NCI-H345 treated with DMSO at 0.1 percent for 48 hours (cell line): ENCODE measurements around the gene ITGAE.
"Not testable (repeated sequence)": the region's sequence is repeated elsewhere in the genome, so short reads cannot be mapped to it uniquely, and the experiment has no call there.

ENCODE experiments used
- DNase-seq: peaks from one replicate; lab custom pipeline; 2025; ENCODE audit not compliant: unreplicated experiment; lab: John Stamatoyannopoulos, UW

Gene ITGAE, protein sequence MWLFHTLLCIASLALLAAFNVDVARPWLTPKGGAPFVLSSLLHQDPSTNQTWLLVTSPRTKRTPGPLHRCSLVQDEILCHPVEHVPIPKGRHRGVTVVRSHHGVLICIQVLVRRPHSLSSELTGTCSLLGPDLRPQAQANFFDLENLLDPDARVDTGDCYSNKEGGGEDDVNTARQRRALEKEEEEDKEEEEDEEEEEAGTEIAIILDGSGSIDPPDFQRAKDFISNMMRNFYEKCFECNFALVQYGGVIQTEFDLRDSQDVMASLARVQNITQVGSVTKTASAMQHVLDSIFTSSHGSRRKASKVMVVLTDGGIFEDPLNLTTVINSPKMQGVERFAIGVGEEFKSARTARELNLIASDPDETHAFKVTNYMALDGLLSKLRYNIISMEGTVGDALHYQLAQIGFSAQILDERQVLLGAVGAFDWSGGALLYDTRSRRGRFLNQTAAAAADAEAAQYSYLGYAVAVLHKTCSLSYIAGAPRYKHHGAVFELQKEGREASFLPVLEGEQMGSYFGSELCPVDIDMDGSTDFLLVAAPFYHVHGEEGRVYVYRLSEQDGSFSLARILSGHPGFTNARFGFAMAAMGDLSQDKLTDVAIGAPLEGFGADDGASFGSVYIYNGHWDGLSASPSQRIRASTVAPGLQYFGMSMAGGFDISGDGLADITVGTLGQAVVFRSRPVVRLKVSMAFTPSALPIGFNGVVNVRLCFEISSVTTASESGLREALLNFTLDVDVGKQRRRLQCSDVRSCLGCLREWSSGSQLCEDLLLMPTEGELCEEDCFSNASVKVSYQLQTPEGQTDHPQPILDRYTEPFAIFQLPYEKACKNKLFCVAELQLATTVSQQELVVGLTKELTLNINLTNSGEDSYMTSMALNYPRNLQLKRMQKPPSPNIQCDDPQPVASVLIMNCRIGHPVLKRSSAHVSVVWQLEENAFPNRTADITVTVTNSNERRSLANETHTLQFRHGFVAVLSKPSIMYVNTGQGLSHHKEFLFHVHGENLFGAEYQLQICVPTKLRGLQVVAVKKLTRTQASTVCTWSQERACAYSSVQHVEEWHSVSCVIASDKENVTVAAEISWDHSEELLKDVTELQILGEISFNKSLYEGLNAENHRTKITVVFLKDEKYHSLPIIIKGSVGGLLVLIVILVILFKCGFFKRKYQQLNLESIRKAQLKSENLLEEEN

DNA sequence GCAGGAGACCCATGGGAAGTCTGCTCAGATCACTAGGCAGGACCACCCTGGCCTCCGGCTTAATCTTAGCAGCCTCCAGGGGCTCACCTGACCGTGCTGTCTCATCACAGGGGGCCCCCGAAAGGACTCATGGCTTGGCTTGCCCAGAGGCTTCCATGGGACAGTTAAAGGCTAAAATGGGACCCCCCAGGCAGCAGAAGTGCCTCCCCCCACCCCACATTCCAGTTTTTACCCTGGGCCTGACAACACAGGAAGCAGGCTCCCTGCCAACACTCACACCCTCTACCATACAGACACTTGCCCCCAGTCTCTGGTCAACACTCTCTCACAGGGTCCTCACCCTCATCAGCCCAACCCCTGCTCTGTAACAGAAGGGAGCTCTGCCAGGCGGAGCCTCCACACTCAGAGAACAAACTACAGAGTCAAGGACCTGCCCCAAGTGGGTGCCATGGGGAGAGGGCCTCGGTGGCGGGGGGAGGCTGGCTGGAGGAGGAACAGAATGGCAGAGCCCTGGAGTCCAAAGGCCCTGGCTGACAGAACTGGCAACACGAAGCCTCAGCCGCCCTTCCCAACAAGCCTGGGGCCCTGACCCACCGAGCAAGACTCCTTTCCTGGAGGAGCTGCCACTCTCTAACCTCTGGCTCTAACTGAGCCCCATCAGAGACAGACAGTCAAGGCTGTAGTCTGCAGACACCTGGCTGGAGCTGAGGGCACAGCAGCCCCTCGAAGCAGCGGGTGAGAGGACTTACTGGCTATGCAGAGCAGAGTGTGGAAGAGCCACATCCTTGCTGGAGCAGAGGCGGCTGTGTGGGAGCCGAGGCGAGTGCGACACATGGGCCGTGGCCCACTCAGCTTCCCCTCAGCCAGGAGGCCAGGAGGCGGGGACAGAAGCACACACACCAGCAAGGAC is at the start of gene ITGAE:
Gene ITGAE (minus strand): TSS at position 827 of the 910 bp plus-strand sequence. CDS start 44 bp downstream, at position 783.
- no peak for DNase-seq

DNA sequence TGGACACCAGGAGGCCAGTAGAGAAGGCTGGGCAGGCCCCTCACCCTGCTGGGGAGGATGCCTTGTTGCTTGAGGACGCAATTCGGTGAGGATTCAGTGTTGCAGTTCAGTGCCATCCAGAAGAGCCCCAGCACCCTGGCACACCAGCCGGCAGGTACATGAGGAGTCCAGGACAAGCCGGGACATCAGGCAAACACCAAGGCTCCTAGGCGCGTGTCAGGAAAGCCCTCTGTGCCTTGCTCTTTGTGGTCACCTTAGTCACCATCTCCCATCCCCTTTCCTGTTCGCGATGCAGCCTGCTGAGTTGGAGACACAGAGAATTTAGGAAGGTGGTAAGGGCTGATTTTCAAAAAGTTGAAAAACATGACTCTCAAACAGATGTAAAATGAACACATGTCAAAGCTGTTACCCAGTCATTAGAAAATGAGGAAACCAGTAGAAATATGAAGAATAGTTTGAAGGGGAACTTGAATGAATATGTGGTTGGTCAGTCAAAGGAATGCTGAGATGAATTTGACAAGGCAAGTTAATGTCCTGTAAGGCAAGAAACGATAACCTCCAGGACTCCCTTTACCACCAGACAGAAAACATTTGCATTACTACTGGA is 47.3 kb upstream of the ITGAE start:
- DNase-seq = no peak

- no peak for DNase-seq
Measured at GRCh38 chr17:3847165-3847670, 46.2 kb upstream of the ITGAE start.

DNA sequence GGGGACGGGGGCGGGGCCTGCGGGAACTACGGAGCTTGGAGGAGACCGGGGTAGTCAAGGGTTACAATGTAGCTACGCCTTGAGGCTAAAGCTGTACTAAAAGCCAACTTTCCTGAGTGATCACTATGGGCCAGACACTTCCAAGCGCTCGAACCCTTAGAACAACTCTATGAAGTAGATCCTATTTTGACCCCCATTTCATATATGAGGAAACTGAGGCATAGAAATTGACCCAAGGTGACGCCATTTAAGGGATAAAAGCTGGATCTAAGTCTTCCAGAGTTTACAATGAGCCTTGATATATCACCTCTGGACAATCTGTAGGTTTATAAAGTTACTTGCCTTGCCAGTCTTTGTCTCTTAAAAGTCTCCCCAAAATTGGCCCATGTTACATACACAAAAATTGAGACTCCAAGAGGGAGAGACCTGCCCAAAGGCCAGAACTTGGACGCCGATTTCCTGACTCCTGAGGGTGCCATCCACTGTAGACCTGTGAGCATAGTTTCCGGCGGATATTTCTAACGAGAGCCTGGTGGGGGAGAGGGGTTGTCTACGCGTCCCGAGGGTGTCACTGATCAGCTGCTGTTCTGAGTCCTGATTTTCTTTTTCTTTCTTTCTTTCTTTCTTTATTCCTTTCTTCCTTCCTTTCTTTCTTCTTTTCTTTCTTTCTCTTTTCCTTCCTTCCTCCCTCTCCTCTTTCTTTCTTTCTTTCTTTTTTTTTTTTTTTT is 45.6 kb upstream of the ITGAE start:
- no peak for DNase-seq

DNA sequence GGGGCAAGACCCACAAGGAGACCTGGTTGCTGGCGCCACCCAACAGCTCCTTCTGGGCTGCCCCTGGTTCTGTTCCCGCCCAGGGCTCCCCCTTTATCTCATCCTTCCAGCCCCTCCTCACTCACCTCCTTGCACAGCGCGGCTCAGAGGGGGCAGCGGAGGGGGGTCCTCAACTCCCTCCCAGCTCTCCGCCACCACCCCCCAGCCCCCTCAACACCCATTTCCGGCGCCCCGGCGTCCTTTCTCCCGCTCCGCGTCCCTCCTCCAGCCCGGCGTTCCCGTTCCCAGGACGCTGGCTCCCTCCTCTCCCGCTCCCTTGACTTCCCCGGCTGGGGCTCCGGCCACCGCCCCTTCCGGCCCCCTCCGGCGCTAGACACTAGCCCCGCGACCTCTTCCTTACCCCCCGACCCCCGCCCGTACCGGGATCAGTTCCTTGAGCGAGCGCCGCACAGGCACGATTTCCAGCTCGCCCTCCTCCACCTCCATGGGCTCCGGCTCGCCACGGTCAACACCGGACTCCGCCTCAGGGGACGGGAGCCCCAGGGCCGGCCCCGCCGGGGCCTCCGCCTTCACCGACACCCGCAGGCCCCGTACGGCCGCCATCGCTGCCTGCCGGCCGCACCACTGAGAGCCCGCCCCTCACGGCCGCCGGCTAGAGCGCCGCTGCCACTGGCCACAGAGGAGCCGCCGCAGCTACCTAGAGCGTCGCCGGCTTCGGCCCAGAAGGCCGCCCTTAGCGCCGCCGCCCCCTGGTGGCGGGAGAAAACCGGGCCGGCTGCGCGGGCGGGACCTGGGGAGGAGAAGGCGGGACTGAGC is 44.8 kb upstream of the ITGAE start, which contains the start of gene NCBP3:
Gene NCBP3 (minus strand): TSS at position 626 of the 816 bp plus-strand sequence. CDS start 23 bp downstream, at position 603.
- peak; percentile 72 for DNase-seq

DNA sequence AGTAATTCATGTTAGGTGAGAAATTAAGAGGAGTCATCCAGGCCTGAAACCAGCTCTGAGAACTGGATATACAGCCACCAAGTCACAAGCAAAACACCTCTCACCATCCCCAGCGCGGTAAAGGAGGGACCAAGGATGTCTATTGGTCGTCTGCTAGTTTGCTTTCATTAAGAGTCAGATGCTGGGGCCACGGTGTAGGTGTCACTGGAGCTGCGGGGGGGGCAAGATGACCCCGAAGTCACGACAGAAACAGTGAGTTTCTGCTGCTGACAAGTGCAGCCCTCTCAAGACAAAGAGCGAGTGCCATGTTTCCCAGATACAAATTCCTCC is 44.3 kb upstream of the ITGAE start:
- no peak for DNase-seq

- not testable (repeated sequence) for DNase-seq
Measured at GRCh38 chr17:3844556-3844955, 43.6 kb upstream of the ITGAE start.

DNA sequence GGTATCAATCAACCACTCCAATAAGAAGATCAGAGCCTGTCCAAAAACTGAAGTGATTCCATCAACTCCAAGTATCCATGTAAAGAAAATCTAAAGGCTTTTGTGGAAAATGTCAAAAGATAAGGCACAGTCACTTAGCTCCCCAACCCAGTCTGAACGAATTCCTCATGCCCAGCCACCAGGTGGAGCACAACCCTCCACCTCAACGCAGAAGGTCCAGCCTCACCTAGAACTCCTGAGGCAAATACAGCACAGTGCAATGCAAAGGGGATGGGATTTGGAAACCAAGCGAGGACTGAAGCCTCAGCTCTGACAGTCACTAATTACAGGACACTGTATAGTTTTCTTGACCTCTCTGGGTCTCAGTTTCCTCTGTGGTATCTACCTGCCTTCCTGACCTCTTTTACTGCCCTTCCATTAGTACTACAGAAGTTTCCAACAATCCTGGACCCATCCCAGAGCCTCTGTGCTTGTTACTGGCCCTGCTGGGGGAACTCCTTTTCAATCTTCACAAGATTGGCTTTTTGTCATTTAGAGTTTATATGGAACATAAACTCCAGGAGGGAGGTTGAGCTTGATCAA is 43.0 kb upstream of the ITGAE start:
- DNase-seq = no peak

DNA sequence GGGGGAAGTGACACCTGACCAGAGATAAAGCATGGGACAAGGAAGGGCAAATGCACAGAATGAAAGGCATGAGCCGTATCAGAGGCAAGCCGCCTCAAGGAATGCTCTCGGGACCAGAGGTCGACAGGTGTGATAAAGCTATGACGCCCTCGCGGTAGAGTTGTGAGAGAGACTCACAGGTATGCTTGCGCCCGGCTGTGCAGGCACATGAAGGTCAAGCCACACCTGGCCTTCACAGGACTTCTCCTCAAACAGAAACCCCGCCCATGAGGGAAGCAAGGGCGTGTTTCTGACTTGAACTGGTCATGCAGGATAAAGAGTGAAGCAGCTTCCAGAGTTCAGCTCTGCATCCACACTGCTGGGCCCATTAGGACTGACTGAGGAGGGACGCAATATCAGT is 37.2 kb upstream of the ITGAE start:
- DNase-seq = no peak

- DNase-seq = no peak
Measured at GRCh38 chr17:3836551-3836950, 35.6 kb upstream of the ITGAE start.

GRCh38 chr17:3835410-3836229 is 34.6 kb upstream of the ITGAE start:
- no peak for DNase-seq

DNA sequence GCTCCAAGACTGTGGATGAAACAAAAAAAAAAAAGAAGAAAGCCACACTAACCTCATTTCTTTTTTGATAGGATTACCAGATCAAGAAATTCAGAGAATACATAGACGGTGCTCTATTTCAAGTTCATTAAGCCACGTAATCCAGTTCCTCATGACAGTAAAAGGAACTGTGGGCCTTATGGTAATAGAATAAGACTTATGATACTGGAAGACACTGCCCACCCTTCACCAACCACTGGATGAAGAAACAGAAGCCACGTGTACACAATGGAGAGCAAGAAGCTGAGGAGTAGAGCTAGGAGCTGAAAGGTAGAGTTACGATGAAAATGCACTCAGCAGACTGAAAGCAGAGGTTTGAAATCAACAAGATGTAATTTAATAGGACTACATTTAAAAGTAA is 33.8 kb upstream of the ITGAE start:
- no peak for DNase-seq

GRCh38 chr17:3828852-3829232 is 27.9 kb upstream of the ITGAE start:
- DNase-seq = no peak

- no peak for DNase-seq
Measured at GRCh38 chr17:3828151-3828851, 27.3 kb upstream of the ITGAE start.

GRCh38 chr17:3827124-3827773 is 26.3 kb upstream of the ITGAE start:
- no peak for DNase-seq

DNA sequence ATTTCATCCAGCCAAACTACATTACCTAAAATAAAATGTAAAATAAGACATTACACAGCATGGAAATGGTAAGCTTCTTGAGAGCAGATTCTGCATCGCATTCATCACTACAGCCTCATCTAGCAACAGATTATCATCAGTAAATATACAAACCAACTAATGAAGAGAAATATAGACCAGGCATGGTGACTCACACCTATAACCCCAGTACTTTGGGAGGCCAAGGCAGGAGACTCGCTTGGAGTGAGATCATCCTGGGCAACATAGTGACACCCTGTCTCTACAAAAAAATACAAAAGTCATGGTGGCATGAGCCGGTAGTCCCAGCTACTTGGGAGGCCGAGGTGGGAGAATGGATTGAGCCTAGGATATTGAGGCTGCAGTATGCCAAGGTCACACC is 25.2 kb upstream of the ITGAE start:
- no peak for DNase-seq
